SU-DHL-6 (cell line): ENCODE data around the gene SLC38A10.

Source experiments
- H2AFZ ChIP-seq: fragments of 200-600 bp; sonication (generic); 2 replicates; pipeline ENCODE4 v1.6.1; 2014; ENCODE audit warnings: low read depth, mild to moderate bottlenecking, moderate library complexity, mixed read lengths, antibody characterized with exemption, low read length; ENCODE audit not compliant: severe bottlenecking
- H3F3A ChIP-seq: fragments of 200-600 bp; shearing (Covaris generic); 2 replicates; pipeline ENCODE4 v1.6.0; 2016; ENCODE audit warnings: antibody characterized with exemption, mild to moderate bottlenecking; ENCODE audit not compliant: insufficient read depth
- H3K27ac ChIP-seq: fragments of 200-600 bp; sonication (generic); 2 replicates; pipeline ENCODE4 v1.5.1; 2016; ENCODE audit warnings: low read depth, mild to moderate bottlenecking, low read length, moderate library complexity, mixed read lengths
- H3K27me3 ChIP-seq: fragments of 200-600 bp; sonication (generic), shearing (Covaris generic); 2 replicates; pipeline ENCODE4 v1.6.0; 2014; ENCODE audit warnings: mild to moderate bottlenecking, low read length
- H3K36me3 ChIP-seq: fragments of 200-600 bp; sonication (generic); 2 replicates; pipeline ENCODE4 v1.6.1; 2014; ENCODE audit warnings: mild to moderate bottlenecking, low read length, mixed read lengths
- H3K4me2 ChIP-seq: fragments of 300-600, 200-600 bp; shearing (Covaris generic), sonication (generic); 2 replicates; pipeline ENCODE4 v1.6.0; 2014; ENCODE audit warnings: low read length, low read depth, mild to moderate bottlenecking; ENCODE audit not compliant: poor library complexity, severe bottlenecking
- H3K4me3 ChIP-seq: fragments of 200-600 bp; sonication (generic); 2 replicates; pipeline ENCODE4 v1.5.1; 2014; ENCODE audit warnings: antibody characterized with exemption, low read length, mild to moderate bottlenecking, mixed read lengths; ENCODE audit not compliant: insufficient read depth, poor library complexity, severe bottlenecking
- H3K79me2 ChIP-seq: fragments of 200-600 bp; sonication (generic); 2 replicates; pipeline ENCODE4 v1.6.1; 2014; ENCODE audit warnings: mild to moderate bottlenecking, low read length, moderate library complexity; ENCODE audit not compliant: insufficient read depth
- H3K9ac ChIP-seq: fragments of 200-600 bp; sonication (generic); 2 replicates; pipeline ENCODE4 v1.7.0; 2014; ENCODE audit warnings: mild to moderate bottlenecking, low read length
- H3K9me2 ChIP-seq: fragments of 200-600 bp; sonication (generic); replicated peaks from 2 replicates; pipeline ENCODE4 v1.6.1; 2014; ENCODE audit warnings: low read length; ENCODE audit not compliant: insufficient read depth
- H3K9me3 ChIP-seq: fragments of 200-600 bp; sonication (generic); 2 replicates; pipeline ENCODE4 v1.6.1; 2014; ENCODE audit warnings: low read length, mixed read lengths; ENCODE audit not compliant: insufficient read depth
- H4K20me1 ChIP-seq: fragments of 200-600 bp; sonication (generic); 2 replicates; pipeline ENCODE4 v1.6.1; 2014; ENCODE audit warnings: low read depth, mild to moderate bottlenecking, antibody characterized with exemption, low read length, moderate library complexity, mixed read lengths
- EZH2phosphoT487 ChIP-seq: fragments of 200-600 bp; sonication (generic), shearing (Covaris generic); conservative IDR thresholded peaks from 2 replicates; pipeline ENCODE4 v1.6.1; 2018; ENCODE audit warnings: mild to moderate bottlenecking, antibody characterized with exemption, low read length, moderate library complexity, mixed read lengths
- TF ChIP-seq, protein P1 (sequence below): fragments of 200-600 bp; sonication (generic); IDR thresholded peaks from one replicate; pipeline ENCODE4 v1.5.1; 2017; ENCODE audit warnings: antibody characterized with exemption, mild to moderate bottlenecking, low read length, moderate library complexity; ENCODE audit not compliant: insufficient read depth, poor library complexity, severe bottlenecking

The SLC38A10 gene

DNA sequence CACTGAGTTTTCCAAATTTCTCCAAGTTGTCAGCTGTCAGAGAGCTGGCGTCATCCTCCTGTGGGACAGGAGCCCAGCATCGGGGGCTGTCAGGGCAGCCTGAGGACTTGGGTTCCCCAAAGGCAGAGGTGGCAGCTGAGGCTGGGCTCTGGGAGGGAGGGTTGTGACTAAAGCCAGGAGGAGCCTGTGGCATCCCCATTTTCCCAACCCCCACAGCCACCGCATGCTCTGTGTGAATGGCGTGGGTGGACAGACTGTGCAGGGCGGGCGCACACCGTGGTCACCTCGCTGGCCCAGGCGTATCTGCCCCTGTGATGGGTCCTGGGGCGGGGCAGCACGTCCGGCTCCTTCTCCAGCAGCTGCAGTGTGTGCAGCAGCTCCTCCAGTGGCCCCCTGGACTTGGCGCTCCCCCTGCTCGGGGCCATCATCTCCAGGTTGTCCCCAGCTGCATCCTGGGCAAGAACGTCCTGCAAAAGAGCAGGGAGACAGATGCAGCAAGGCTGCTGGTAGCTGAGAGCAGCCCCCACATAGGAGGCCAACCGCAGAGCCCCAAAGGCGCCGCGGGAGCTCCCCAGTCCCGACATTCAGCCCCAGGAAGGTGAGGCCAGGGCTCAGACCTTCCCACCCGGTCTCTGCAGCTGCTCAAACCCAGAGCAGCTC lies 97.1 kb downstream of the SLC38A10 start:
- TF ChIP-seq EZH2phosphoT487: no peak
- TF ChIP-seq, protein P1, sequence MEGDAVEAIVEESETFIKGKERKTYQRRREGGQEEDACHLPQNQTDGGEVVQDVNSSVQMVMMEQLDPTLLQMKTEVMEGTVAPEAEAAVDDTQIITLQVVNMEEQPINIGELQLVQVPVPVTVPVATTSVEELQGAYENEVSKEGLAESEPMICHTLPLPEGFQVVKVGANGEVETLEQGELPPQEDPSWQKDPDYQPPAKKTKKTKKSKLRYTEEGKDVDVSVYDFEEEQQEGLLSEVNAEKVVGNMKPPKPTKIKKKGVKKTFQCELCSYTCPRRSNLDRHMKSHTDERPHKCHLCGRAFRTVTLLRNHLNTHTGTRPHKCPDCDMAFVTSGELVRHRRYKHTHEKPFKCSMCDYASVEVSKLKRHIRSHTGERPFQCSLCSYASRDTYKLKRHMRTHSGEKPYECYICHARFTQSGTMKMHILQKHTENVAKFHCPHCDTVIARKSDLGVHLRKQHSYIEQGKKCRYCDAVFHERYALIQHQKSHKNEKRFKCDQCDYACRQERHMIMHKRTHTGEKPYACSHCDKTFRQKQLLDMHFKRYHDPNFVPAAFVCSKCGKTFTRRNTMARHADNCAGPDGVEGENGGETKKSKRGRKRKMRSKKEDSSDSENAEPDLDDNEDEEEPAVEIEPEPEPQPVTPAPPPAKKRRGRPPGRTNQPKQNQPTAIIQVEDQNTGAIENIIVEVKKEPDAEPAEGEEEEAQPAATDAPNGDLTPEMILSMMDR: no peak
- no peak overlapping the region for H3K27ac ChIP-seq
- no peak overlapping the region for H3K4me2 ChIP-seq

DNA sequence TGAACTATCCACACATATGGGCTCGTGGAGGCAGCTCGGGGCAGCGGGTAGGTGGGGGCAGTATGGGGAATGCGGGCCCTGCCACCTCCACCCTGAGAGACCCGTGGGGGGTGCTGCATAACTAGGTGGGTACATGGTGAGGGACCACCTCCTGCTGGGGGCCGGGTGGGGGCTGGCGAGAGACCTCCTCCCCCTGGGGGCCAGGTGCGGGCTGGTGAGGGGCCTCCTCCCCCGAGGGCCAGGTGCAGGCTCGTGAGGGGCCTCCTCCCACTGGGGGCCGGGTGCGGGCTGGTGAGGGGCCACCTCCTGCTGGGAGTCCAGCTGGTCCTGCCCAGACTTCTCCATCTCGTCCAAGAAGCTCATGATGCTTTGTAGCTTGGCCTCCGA lies 97.7 kb downstream of the SLC38A10 start:
- no peaks in the 10 kb centered on the region for H3K9me3 ChIP-seq
- no peaks in the 10 kb centered on the region for H3K9me2 ChIP-seq
- no peaks in the 10 kb centered on the region for H3K27me3 ChIP-seq
- no peak overlapping the region for H2AFZ ChIP-seq
- H3F3A ChIP-seq: no peaks in the 10 kb centered on the region
- H3K27ac ChIP-seq: no peak overlapping the region
- TF ChIP-seq, protein P1: no peak
- TF ChIP-seq EZH2phosphoT487: no peak
- no peak overlapping the region for H3K4me3 ChIP-seq
- H3K4me2 ChIP-seq: no peak overlapping the region
- no peaks in the 10 kb centered on the region for H4K20me1 ChIP-seq
- H3K9ac ChIP-seq: no peak overlapping the region
- no peaks in the 10 kb centered on the region for H3K36me3 ChIP-seq
- H3K79me2 ChIP-seq: no peaks in the 10 kb centered on the region

More for the DNA sequence above, 97.1 kb downstream of the SLC38A10 start:
- no peak overlapping the region for H3K4me3 ChIP-seq
- no peak overlapping the region for H2AFZ ChIP-seq
- H3K36me3 ChIP-seq: no peaks in the 10 kb centered on the region
- no peaks in the 10 kb centered on the region for H3K9me3 ChIP-seq
- no peaks in the 10 kb centered on the region for H4K20me1 ChIP-seq
- no peaks in the 10 kb centered on the region for H3K27me3 ChIP-seq
- H3K9me2 ChIP-seq: no peaks in the 10 kb centered on the region
- H3F3A ChIP-seq: no peaks in the 10 kb centered on the region
- no peak overlapping the region for H3K9ac ChIP-seq
- H3K79me2 ChIP-seq: no peaks in the 10 kb centered on the region

DNA sequence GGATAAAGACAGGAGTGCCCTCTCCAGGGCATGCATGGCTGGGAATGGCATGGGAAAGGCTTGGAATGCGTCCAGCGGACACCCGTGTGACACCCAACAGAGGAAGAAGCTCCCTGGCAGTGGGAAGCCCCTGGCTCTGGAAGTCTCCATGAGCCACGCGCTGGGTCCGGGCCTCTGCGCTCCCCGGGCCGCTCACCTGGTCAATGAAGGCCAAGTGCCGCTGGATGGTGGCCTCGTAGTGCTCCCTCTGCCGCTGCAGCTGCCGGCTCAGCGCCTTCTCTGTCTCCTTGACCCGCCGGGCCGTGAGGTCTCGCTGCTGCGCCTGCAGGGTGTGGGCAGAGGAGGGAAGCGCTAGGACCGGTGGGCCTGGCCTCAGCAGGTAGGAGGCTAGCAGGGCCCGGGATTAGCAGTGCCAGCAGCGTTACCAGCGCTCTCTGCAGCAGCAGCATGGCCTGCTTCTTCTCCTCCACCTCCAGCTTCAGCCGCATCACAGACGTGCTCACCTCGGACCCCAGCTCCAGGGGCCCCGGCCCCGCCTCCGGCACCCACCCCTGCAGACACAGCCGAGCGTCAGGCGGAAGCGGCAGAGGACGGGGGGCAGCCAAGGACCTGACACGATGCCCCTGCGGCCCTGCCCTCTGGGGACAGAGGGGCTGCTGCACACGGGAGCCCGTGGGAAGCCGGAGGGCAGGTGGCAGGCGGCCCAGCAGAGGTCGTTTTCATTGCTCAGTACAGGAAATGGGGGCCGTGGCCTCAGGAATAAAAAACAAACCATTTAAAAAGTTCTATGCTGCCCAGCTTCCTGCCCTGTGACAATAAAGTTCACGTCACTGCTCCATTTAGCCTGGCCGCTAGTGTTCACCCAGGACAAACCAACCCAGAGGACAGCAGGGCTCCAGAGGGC lies 98.3 kb downstream of the SLC38A10 start:
- Histone ChIP-seq H3K79me2 (no peaks in the 10 kb centered on the region), H3K27ac (no peak overlapping the region), H3K9me3 (no peaks in the 10 kb centered on the region), H3F3A (no peaks in the 10 kb centered on the region), H3K36me3 (no peaks in the 10 kb centered on the region), H3K27me3 (no peaks in the 10 kb centered on the region), H2AFZ (no peak overlapping the region), H3K9me2 (no peaks in the 10 kb centered on the region), H4K20me1 (no peaks in the 10 kb centered on the region), H3K4me3 (no peak overlapping the region), H3K9ac (no peak overlapping the region), H3K4me2 (no peak overlapping the region)
- TF ChIP-seq EZH2phosphoT487: no peak
- TF ChIP-seq, protein P1: no peak
